ENCODE results near the gene PATL1.

The PATL1 gene

GRCh38 chr11:59680287-59681154, 11.7 kb upstream of the PATL1 start:
- DNase-seq (ENCODE audit: low read depth in 2 of 2) = peak; percentile 89 to 92
- TF ChIP-seq CTCF (IDR thresholded peaks at IDR 0.05; ENCODE audit: low read depth, low read length) = peak; percentile 87
- no peak overlapping the region for H3K4me3 ChIP-seq (replicated peaks in 1 of 2; ENCODE audit: low read depth in 2 of 2, low read length in 2 of 2)

GRCh38 chr11:59679347-59679746, 10.5 kb upstream of the PATL1 start:
- H3K4me3 ChIP-seq (replicated peaks in 1 of 2; ENCODE audit: low read depth in 2 of 2, low read length in 2 of 2) = no peak overlapping the region
- no peak for TF ChIP-seq CTCF (IDR thresholded peaks at IDR 0.05; ENCODE audit: low read depth, low read length)
- no peak for DNase-seq (ENCODE audit: low read depth in 2 of 2)

- TF ChIP-seq CTCF (IDR thresholded peaks at IDR 0.05; ENCODE audit: low read depth, low read length) = no peak
- DNase-seq (ENCODE audit: low read depth in 2 of 2) = no peak
- no peak overlapping the region for H3K4me3 ChIP-seq (replicated peaks in 1 of 2; ENCODE audit: low read depth in 2 of 2, low read length in 2 of 2)
These were observed 10.0 kb upstream of the PATL1 start for GRCh38 chr11:59678813-59679165.

GRCh38 chr11:59678118-59678812, 9.4 kb upstream of the PATL1 start:
- no peak overlapping the region for H3K4me3 ChIP-seq (replicated peaks in 1 of 2; ENCODE audit: low read depth in 2 of 2, low read length in 2 of 2)
- DNase-seq (ENCODE audit: low read depth in 2 of 2) = peak; percentile 15 to 26
- peak; percentile 8 for TF ChIP-seq CTCF (IDR thresholded peaks at IDR 0.05; ENCODE audit: low read depth, low read length)

- no peak for DNase-seq (ENCODE audit: low read depth in 2 of 2)
- TF ChIP-seq CTCF (IDR thresholded peaks at IDR 0.05; ENCODE audit: low read depth, low read length) = no peak
- H3K4me3 ChIP-seq (replicated peaks in 1 of 2; ENCODE audit: low read depth in 2 of 2, low read length in 2 of 2) = no peak overlapping the region
These were observed 7.4 kb upstream of the PATL1 start for GRCh38 chr11:59676205-59676604.

GRCh38 chr11:59674291-59674690, 5.5 kb upstream of the PATL1 start:
- no peak for DNase-seq (ENCODE audit: low read depth in 2 of 2)
- TF ChIP-seq CTCF (IDR thresholded peaks at IDR 0.05; ENCODE audit: low read depth, low read length) = no peak
- H3K4me3 ChIP-seq (replicated peaks in 1 of 2; ENCODE audit: low read depth in 2 of 2, low read length in 2 of 2) = no peak overlapping the region

Measured in cardiac fibroblast (primary cell).